ENCODE data around the gene ADCY10. TPM values are rescaled to one million over a fixed set of nuclear protein-coding genes. Genes with fewer than 3 reads are reported as not detected.

ADCY10 gene
- total RNA-seq, 1 donor from 2014 or later = 0.13 TPM

DNA sequence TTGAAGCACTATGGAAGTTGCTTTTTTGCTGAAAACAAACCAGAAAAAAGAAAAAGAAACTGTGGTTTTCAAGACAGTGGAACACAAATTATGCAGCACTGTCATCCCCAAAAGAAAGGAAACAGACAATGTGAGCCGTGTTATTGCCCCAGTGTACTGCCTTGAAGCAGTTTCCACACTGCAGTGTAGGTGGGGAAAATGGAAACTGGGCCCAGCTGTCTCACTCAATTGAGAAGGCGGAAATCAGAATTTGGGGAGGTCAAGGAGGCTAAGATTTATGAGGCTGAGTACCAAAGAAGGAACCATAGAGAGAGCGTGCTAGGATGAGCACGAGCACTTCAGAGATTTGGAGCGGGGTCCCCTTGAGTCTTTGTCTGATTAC is 136.7 kb downstream of the ADCY10 start:
- DNase-seq (ENCODE audit: low spot score) = no peak

DNA sequence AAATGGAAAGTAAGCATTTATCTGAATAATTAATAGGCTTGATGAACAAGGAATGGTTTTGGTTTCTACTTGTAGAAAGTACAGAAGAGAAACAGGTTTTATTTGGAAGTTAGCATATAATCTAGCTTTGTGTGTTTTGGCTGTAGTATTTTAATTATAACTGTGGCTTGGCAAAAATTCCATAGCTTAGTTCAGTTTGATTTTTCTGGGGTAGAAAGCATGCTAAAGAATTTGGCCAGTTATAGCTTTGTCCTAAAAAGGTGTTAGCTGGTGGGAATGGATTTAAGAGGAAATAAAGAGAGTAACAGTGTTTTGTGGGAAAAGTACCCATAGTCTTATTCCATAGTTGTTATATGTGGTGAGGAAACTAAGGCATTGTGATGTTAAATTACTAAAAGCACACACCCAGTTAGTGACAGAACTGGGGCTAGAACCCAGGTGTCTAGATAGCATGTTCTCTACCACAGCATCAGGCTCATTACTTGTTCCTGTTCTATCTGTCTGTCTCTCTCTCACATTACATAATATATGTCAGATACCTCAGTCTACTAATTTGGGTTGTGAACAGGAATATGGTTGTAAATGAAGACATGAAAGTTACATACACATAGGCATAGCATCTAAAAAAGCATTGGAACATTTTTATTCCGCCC is 137.2 kb downstream of the ADCY10 start:
- DNase-seq (ENCODE audit: low spot score) = no peak

DNA sequence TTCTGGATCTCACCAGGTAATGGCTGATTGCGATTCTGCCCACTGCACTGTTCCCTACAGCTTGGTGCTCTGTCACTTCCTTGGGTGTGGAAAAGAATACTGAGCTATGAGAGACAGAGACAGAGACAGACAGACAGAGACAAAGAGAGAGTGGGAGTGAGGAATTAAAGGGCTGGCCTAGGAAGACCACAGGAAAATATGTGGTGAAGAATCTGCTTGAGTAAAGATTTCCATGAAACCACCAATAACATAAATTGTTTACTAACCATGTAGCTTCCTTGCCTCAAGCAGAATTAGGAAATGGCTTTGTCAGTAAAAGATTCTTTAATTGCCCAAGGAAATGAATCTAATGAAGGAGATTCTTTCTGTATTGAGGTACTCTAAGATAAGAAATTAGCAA is 137.8 kb downstream of the ADCY10 start:
- no peak for DNase-seq (ENCODE audit: low spot score)

DNA sequence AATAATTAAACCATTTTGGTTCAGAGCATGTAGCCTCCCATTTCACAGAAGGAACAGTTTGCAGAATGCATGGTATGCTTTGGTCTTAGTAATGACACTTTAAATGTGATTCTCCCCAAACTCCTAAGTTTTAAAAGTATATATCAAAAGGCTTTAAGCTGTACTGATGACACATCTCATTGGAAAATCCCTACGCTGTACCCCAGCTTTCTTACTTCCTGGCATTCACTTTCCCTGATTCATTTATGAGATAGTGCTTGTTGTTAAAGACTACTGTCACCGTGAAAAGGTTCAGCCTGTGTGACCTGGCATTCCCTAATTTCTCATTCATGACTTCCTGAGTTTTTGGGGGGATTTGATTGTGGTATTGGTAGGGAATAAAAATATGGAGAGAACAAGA is 138.8 kb downstream of the ADCY10 start:
- no peak for DNase-seq (ENCODE audit: low spot score)

DNA sequence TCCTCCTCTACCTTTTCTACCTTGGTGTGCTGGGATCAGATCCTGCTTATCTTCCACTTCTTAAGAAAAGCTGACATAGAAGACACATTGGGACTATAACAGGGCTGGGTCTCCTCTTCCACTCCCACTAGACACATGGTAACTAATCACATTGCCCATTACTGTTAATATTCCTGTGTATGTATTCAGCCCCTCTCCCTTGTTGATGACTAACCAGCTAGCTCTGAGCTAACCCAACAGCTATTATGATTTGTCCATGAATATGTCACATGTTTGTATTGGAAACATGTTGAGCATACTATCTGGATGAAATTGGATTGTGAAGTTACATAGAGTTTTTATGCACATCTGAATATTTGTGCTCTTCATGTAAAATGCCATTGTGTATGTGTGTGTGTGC is 139.2 kb downstream of the ADCY10 start:
- DNase-seq (ENCODE audit: low spot score) = no peak

DNA sequence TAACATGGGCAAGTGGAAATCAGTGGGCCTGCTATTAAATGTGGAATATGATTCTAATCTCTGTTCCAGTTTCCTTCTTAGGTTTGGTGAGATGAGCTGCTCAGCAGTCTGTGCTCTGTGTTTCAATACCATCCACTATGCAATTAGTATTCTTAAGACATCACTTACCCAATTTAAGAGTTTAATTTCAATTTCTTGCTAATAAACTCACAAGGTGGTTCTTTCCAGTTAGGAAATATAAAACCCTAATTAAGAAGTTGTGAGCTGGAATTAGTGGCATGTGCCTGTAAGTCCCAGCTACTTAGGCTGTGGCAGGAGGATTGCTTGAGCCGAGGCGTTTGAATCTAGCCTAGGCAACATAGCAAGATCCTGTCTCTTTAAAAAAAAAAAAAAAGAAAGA is 140.4 kb downstream of the ADCY10 start:
- DNase-seq (ENCODE audit: low spot score) = no peak

DNA sequence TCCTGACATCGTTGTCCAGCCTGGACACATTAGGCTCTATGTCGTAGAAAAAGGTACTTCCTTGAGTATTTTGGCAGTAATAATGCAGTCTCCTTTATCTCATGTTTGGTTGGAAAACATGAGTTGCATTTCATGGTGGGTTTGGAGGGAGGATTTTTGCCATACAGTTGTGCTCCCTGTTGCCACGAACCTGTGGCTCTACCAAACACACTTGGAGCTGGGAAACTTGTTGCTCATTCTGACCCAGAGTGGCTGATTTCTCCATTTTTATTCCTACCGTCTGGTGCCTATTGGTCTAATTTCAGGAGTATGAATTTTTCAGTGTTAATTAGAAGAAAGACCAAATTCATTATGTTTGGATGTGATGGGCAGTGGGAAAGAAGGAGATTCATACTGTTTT is 141.5 kb downstream of the ADCY10 start:
- DNase-seq (ENCODE audit: low spot score) = no peak

DNA sequence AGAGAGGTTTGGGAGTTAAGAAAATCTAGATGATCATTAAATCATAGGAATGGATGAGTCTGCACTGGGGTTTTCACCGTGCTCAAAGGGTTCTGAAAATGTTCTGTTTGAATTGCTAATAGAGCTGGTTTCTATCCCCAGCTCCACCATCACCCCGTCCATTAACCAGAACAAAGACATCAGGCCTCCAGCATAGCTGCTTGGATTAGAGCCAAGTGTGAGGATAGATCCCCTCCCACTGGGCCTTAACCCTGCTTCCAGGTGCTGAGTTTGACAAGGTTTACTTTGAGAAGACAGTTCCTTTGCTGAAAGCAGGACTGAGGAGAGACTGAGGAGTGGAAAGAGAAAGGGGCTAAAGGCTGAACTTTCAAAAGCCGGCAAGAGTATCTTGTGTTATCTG is 143.8 kb downstream of the ADCY10 start:
- no peak for DNase-seq (ENCODE audit: low spot score)

DNA sequence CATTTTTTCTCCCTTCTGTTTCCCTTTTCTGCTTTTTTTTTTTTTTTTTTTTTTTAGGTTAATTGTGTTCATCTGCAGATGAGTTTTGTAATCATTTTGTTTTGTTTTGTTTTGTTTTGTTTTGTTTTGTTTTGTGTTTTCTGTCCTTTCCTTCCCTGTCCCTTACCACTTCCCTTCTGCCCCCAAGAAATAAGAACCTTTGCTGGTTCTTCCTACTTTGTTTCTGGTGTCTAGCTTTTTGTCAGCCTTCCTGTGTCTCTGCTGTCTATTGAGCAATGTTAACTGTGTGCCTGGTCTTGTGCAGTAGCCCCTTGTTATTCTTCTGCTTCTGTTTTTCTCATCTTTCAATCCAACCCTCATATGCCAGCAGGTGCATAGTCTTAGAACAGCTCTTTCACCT is 146.2 kb downstream of the ADCY10 start:
- no peak for DNase-seq (ENCODE audit: low spot score)

DNA sequence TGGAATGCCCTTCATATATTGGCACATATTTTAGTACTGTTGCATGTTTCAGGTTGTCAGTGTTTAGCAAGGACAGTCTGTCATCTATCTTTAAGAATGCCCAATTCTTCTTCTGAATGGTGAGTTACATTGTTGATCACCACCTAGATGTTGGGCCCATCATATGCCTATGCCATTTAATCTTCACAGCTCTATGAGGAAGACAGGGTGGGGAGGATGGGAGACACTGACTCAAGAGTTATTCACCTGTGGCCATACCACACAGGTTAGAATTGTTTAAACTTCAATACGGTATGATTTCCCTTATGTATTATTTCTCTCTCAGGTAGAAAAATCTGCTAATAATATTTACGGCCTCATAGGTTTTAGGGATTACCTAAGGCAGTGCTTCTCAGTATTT is 147.4 kb downstream of the ADCY10 start:
- no peak for DNase-seq (ENCODE audit: low spot score)

DNA sequence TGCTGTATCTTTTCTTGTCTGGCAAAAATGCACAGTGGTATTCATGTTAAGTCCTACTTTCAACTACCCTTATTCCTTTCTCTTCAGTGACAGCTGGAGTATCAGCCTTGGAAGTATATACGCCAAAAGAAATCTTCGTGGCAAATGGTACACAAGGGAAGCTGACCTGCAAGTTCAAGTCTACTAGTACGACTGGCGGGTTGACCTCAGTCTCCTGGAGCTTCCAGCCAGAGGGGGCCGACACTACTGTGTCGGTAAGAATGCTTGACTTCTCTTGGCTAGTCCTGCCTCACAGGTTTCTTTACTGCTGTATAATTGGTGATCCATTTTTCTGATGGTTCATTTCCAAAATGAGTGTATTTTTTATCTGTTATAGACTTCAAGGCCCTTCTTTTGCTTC is 148.4 kb downstream of the ADCY10 start:
- DNase-seq (ENCODE audit: low spot score) = no peak

DNA sequence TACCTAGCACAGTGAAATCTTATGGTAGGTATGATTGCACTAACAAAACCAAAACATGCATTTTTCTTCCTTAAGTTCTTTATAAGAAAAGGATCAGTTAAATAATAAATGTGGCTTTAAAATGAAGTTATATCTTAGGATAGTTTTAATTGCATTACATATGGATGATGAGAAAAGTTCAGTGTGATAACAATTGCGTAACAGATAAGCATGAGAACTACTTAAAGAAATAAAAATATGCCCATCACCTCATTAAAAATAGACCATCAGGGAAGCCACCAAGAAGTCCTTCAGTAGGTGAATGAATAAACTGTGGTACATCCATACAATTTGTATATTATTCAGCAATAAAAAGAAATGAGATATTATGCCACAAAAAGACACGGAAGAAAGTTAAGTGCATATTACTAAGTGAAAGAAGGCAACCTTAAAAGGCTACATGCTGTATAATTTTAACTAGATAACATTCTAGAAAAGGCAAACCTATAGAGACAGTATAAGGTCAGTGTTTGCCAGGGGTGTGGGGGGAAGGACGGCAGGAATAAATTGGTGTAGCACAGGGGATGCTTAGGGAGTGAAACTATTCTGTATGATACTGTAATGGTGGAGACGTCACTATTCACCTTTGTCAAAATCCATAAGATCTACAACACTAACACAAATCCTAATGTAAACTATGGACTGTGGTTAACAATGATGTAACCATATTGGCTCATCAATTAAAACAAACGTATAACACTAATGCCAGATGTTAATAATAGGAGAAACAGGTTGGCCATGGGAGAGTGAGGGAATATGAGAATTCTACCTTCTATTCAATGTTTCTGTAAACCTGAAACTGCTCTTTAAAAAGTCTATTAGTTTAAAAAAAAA is 149.2 kb downstream of the ADCY10 start:
- no peak for DNase-seq (ENCODE audit: low spot score)

DNA sequence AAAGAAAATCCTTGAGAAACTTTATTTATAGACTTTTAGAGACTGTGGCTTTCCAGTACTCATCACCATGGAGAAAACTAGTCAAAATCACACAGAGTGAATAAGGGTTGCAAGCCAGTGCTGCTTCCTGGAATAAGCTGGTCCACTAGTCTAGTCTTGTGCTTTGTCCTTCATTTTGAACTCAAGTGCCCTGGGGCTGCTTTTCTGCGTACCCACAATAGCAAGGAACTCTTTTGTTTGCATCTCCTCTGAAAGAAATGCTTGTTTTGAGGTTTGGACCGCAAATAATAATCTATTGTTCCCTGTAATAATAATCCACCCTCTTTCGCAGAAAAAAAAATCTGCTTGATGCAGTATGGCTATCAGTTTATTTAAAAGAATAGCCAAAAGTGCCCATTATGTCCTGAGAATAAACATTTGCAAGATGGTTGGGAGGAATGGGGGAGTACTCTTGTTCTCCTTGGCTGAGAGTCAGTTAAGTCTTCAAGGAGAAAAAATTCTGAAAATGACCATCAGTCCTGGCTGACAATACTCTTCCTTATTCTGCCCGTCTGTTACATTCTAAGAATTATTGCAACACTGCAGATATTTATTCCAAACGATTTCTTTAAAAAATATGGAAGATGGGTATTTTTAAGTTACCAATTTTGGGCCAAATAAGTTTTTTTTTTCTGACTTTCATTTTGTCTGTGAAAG is 150.3 kb downstream of the ADCY10 start:
- DNase-seq (ENCODE audit: low spot score) = no peak

DNA sequence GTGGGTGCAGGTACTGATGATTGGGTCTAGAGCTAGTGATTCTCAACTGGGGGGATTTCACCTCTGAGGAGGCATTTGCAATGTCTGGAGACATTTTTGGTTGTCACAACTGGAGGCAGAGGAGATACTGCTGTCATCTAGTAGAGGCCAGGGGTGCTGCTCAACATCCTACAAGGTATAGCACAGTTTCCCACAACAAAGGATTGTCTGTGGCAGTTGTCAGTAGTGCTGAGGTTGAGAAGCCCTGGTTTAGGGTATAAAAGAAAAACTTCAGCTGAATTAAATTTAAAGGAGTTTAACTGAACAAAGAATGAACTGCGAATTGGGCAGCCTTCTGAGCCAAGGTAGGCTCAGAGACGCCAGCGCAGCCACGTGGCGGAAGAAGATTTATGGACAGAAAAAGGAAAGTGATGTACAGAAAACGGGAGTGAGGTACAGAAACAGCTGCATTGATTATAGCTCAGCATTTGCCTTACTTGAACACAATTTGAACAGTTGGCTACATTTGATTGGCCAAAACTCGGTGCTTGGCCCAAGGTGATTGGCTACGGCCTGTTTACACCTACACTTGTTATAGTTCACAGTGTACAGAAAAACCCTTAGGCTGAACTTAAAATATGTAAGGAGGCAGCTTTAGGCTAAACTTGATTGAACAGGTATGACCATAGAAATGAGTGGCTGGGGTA is 151.7 kb downstream of the ADCY10 start:
- no peak for DNase-seq (ENCODE audit: low spot score)

DNA sequence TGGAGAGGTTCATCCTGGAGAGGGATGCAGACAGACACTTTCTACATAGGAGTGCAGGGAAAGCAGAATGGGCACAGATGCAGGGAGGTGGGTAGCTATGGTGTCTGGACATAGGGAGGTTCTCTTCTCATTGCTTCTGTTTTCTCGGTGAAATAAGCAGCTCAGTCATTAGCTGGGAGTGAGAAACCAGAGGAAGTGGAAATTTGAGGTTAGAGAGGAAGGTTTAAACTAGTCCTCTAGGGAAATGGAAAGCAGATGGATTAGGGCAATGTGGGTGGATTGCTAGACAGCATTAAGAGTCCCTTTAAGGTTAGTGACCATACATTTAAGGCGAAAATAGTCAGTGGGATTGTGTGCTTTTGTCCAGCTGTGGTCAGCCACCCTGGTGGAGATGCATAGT is 152.5 kb downstream of the ADCY10 start:
- DNase-seq (ENCODE audit: low spot score) = no peak

Other genes with a start within 250 kb of the ADCY10 start
- 99.4 TPM for gene MPZL1, start 192.2 kb downstream of the ADCY10 start, total RNA-seq
- 53.7 TPM for gene DCAF6, start 22.5 kb upstream of the ADCY10 start, total RNA-seq
- gene MPC2, start 22.9 kb upstream of the ADCY10 start, total RNA-seq = 66.3 TPM
- gene GPR161, start 222.8 kb upstream of the ADCY10 start, total RNA-seq = 7.6 TPM

Measured in ureter (tissue), 1 donor.